ENCODE results near the gene AHNAK2. TPM values are rescaled to one million over a fixed set of nuclear protein-coding genes. Genes with fewer than 3 reads are reported as not detected.
"Not testable (repeated sequence)": the region's sequence is repeated elsewhere in the genome, so short reads cannot be mapped to it uniquely, and the experiment has no call there.

AHNAK2 gene
- polyA plus RNA-seq, 4 donors, result 1.3 to 2.1 (median 1.8) TPM

GRCh38 chr14:104956290-104956890, 21.8 kb downstream of the AHNAK2 start:
- no peak for DNase-seq (ENCODE audit: low read depth in 4 of 4, low spot score in 3 of 4)

- no peak for DNase-seq (ENCODE audit: low read depth in 4 of 4, low spot score in 3 of 4)
These were observed 22.8 kb downstream of the AHNAK2 start for GRCh38 chr14:104955396-104955770.

GRCh38 chr14:104954746-104955395, 23.3 kb downstream of the AHNAK2 start:
- DNase-seq (ENCODE audit: low read depth in 4 of 4, low spot score in 3 of 4), result no peak

- no peak for DNase-seq (ENCODE audit: low read depth in 4 of 4, low spot score in 3 of 4)
These were observed 24.1 kb downstream of the AHNAK2 start for GRCh38 chr14:104953896-104954656.

- DNase-seq (ENCODE audit: low read depth in 4 of 4, low spot score in 3 of 4), result no peak
These were observed 25.1 kb downstream of the AHNAK2 start for GRCh38 chr14:104953097-104953496.

DNA sequence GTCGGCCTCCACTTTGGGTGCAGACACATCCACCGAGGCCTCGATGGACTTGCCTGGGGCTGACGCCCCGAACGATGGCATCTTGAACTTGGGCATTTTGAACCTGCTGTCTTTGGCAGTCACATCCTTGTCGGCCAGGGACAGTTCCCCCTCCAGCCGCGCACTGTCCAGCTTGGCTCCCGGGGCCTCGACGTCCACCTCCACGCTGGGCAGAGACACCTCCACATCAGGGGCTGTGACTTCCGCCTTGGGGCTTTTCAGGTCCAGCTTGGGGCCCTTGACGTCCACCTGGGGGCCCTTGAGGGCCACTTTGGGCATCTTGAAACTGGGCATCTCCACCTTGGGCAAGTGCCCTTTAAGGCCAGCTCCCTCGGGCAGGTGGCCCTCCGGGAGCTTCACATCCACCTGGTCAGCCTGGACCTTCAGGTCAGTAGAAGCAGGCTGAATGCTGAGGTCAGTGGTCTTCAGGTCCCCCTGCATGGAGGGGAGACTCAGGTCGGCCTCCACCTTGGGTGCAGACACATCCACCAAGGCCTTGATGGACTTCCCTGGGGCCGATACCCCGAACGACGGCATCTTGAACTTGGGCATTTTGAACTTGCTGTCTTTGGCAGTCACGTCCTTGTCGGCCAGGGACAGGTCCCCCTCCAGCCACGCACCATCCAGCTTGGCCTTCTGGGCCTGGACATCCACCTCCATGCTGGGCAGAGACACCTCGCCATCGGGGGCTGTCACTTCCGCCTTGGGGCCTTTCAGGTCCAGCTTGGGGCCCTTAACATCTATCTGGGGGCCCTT, 26.1 kb downstream of the AHNAK2 start:
- DNase-seq (ENCODE audit: low read depth in 4 of 4, low spot score in 3 of 4), result not testable (repeated sequence)

- DNase-seq (ENCODE audit: low read depth in 4 of 4, low spot score in 3 of 4), result not testable (repeated sequence)
These were observed 27.5 kb downstream of the AHNAK2 start for GRCh38 chr14:104950701-104951100.

- no peak for DNase-seq (ENCODE audit: low read depth in 4 of 4, low spot score in 3 of 4)
These were observed 28.2 kb downstream of the AHNAK2 start for GRCh38 chr14:104950021-104950420.

DNA sequence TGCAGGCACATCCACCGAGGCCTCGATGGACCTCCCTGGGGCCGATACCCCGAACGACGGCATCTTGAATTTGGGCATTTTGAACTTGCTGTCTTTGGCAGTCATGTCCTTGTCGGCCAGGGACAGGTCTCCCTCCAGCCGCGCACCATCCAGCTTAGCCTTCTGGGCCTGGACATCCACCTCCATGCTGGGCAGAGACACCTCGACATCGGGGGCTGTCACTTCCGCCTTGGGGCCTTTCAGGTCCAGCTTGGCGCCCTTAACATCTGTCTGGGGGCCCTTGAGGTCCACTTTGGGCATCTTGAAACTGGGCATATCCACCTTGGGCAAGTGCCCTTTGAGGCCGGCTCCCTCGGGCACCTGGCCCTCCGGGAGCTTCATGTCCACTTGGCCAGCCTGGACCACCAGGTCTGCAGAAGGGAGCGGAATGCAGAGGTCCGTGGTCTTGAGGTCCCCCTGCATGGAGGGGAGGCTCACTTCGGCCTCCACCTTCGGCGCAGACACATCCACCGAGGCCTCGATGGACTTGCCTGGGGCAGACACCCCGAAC, 28.7 kb downstream of the AHNAK2 start:
- DNase-seq (ENCODE audit: low read depth in 4 of 4, low spot score in 3 of 4), result not testable (repeated sequence)

- no peak for DNase-seq (ENCODE audit: low read depth in 4 of 4, low spot score in 3 of 4)
These were observed 29.5 kb downstream of the AHNAK2 start for GRCh38 chr14:104948736-104949031.

DNA sequence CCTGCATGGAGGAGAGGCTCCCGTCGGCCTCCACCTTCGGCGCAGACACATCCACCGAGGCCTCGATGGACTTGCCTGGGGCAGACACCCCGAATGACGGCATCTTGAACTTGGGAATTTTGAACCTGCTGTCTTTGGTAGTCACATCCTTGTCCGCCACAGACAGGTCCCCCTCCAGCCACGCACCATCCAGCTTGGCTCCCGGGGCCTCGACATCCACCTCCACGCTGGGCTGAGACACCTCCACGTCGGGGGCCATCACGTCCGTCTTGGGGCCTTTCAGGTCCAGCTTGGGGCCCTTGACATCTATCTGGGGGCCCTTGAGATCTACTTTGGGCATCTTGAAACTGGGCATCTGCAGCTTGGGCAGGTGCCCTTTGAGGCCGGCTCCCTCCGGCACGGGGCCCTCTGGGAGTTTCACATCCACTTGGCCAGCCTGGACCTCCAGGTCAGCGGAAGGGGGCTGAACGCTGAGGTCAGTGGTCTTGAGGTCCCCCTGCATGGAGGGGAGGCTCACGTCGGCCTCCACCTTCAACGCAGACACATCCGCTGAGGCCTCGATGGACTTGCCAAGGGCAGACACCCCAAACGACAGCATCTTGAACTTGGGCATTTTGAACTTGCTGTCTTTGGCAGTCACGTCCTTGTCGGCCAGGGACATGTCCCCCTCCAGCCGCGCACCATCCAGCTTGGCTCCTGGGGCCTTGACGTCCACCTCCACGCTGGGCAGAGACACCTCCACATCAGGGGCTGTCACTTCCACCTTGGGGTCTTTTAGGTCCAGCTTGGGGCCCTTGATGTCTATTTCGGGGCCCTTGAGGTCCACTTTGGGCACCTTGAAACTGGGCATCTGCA, 30.1 kb downstream of the AHNAK2 start:
- DNase-seq (ENCODE audit: low read depth in 4 of 4, low spot score in 3 of 4), result not testable (repeated sequence)

DNA sequence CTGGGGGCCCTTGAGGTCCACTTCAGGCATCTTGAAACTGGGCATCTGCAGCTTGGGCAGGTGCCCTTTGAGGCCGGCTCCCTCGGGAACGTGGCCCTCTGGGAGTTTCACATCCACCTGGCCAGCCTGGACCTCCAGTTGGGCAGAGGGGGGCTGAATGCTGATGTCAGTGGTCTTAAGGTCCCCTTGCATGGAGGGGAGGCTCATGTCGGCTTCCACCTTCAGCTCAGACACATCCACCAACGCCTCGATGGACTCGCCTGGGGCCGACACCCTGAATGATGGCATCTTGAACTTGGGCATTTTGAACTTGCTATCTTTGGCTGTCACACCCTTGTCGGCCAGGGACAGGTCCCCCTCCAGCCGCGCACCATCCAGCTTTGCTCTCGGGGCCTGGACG, 31.0 kb downstream of the AHNAK2 start:
- not testable (repeated sequence) for DNase-seq (ENCODE audit: low read depth in 4 of 4, low spot score in 3 of 4)

- DNase-seq (ENCODE audit: low read depth in 4 of 4, low spot score in 3 of 4), result not testable (repeated sequence)
These were observed 31.9 kb downstream of the AHNAK2 start for GRCh38 chr14:104945986-104946965.

DNA sequence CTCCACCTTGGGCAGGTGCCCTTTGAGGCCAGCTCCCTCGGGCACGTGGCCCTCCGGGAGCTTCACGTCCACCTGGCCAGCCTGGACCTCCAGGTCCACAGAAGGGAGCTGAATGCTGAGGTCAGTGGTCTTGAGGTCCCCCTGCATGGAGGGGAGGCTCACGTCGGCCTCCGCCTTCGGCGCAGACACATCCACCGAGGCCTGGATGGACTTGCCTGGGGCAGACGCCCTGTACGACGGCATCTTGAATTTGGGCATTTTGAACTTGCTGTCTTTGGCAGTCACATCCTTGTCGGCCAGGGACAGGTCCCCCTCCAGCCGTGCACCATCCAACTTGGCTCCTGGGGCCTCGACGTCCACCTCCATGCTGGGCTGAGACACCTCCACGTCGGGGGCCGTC, 32.9 kb downstream of the AHNAK2 start:
- DNase-seq (ENCODE audit: low read depth in 4 of 4, low spot score in 3 of 4), result not testable (repeated sequence)

GRCh38 chr14:104944436-104945205, 33.6 kb downstream of the AHNAK2 start:
- DNase-seq (ENCODE audit: low read depth in 4 of 4, low spot score in 3 of 4), result not testable (repeated sequence)

GRCh38 chr14:104944016-104944308, 34.2 kb downstream of the AHNAK2 start:
- not testable (repeated sequence) for DNase-seq (ENCODE audit: low read depth in 4 of 4, low spot score in 3 of 4)

DNA sequence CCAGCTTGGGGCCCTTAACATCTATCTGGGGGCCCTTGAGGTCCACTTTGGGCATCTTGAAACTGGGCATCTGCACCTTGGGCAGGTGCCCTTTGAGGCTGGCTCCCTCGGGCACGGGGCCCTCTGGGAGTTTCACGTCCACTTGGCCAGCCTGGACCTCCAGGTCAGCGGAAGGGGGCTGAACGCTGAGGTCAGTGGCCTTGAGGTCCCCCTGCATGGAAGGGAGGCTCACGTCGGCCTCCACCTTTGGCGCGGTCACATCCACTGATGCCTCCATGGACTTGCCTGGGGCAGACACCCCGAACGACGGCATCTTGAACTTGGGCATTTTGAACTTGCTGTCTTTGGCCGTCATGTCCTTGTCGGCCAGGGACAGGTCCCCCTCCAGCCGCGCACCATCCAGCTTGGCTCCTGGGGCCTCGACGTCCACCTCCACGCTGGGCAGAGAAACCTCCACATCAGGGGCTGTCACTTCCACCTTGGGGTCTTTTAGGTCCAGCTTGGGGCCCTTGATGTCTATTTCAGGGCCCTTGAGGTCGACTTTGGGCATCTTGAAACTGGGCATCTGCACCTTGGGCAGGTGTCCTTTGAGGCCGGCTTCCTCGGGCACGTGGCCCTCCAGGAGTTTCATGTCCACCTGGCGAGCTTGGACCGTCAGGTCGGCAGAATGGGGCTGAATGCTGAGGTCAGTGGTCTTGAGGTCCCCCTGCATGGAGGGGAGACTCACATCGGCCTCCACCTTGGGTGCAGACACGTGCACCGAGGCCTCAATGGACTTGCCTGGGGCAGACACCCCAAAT, 34.8 kb downstream of the AHNAK2 start:
- DNase-seq (ENCODE audit: low read depth in 4 of 4, low spot score in 3 of 4), result not testable (repeated sequence)
